OCI-LY3 (cell line): Measurements from ENCODE around the gene ALDH1A3.

Source experiments
- H2AFZ ChIP-seq: fragments of 200-600, 300-600 bp; shearing (Covaris generic); 2 replicates; pipeline ENCODE4 v1.6.0; 2014; ENCODE audit warnings: antibody characterized with exemption, low read depth, low read length
- H3K27ac ChIP-seq: fragments of 200-600, 300-600 bp; sonication (generic); 2 replicates; pipeline ENCODE4 v1.5.1; 2014; ENCODE audit warnings: mild to moderate bottlenecking, low read length, moderate library complexity, mixed read lengths
- H3K27me3 ChIP-seq: fragments of 200-600, 300-600 bp; sonication (generic); 2 replicates; pipeline ENCODE4 v1.6.1; 2014; ENCODE audit warnings: low read depth, low read length, mixed read lengths
- H3K36me3 ChIP-seq: fragments of 200-600, 300-600 bp; sonication (generic); replicated peaks from 2 replicates; pipeline ENCODE3; 2014; ENCODE audit warnings: low read depth, low read length, mixed read lengths
- H3K4me1 ChIP-seq: fragments of 300-600, 200-600 bp; sonication (generic); 2 replicates; pipeline ENCODE4 v1.6.1; 2014; ENCODE audit warnings: low read length, mixed read lengths
- H3K4me2 ChIP-seq: fragments of 200-600, 300-600 bp; sonication (generic); 2 replicates; pipeline ENCODE4 v1.6.1; 2014; ENCODE audit warnings: low read length, mixed read lengths
- H3K4me3 ChIP-seq: fragments of 300-600, 200-600 bp; sonication (generic); 2 replicates; pipeline ENCODE4 v1.5.1; 2014; ENCODE audit warnings: antibody characterized with exemption, mild to moderate bottlenecking, low read length, moderate library complexity
- H3K79me2 ChIP-seq: fragments of 300-600, 200-600 bp; shearing (Covaris generic); 2 replicates; pipeline ENCODE4 v1.6.1; 2014; ENCODE audit warnings: mild to moderate bottlenecking, low read length, mixed read lengths
- H3K9ac ChIP-seq: fragments of 300-600, 200-600 bp; shearing (Covaris generic); 2 replicates; pipeline ENCODE4 v1.6.0; 2014; ENCODE audit warnings: mild to moderate bottlenecking, low read length, moderate library complexity
- H3K9me3 ChIP-seq: fragments of 200-600, 300-600 bp; shearing (Covaris generic); 2 replicates; pipeline ENCODE4 v1.6.1; 2014; ENCODE audit warnings: low read length, mixed read lengths; ENCODE audit not compliant: insufficient read depth
- H4K20me1 ChIP-seq: fragments of 200-600, 300-600 bp; sonication (generic); 2 replicates; pipeline ENCODE4 v1.6.1; 2016; ENCODE audit warnings: low read length, mixed read lengths; ENCODE audit not compliant: insufficient read depth
- CTCF ChIP-seq: fragments of 200-600, 300-600 bp; sonication (generic); IDR thresholded peaks from 2 replicates; pipeline ENCODE4 v1.5.1; 2014; ENCODE audit warnings: antibody characterized with exemption, low read length, low read depth
- EZH2phosphoT487 ChIP-seq: fragments of 200-600 bp; shearing (Covaris generic); IDR thresholded peaks from 2 replicates; pipeline ENCODE4 v1.6.1; 2018; ENCODE audit warnings: antibody characterized with exemption, mixed run types, low read depth

The ALDH1A3 gene

GRCh38 chr15:100841426-100841825, 38.2 kb upstream of the ALDH1A3 start:
- Histone ChIP-seq H3K4me2 (no peak overlapping the region), H3K36me3 (no peaks in the 10 kb centered on the region), H3K4me1 (no peaks in the 10 kb centered on the region), H3K4me3 (no peak overlapping the region), H3K9me3 (no peaks in the 10 kb centered on the region), H2AFZ (no peak overlapping the region), H3K27ac (no peak overlapping the region), H4K20me1 (no peaks in the 10 kb centered on the region), H3K79me2 (no peaks in the 10 kb centered on the region), H3K27me3 (0 out of 2 replicates have a peak, but pooled peaks cover under 1% of the 10 kb centered on the region), H3K9ac (no peak overlapping the region)
- no peak for TF ChIP-seq CTCF
- no peak for TF ChIP-seq EZH2phosphoT487

GRCh38 chr15:100842756-100843730, 36.6 kb upstream of the ALDH1A3 start:
- no peaks in the 10 kb centered on the region for H3K36me3 ChIP-seq
- no peak overlapping the region for H3K4me3 ChIP-seq
- no peaks in the 10 kb centered on the region for H4K20me1 ChIP-seq
- no peaks in the 10 kb centered on the region for H3K79me2 ChIP-seq
- TF ChIP-seq EZH2phosphoT487 (no peak), CTCF (no peak)
- H3K4me2 ChIP-seq: no peak overlapping the region
- H3K27me3 ChIP-seq: peaks cover 9% of the 10 kb centered on the region
- no peak overlapping the region for H3K27ac ChIP-seq
- H2AFZ ChIP-seq: no peak overlapping the region
- H3K4me1 ChIP-seq: no peaks in the 10 kb centered on the region
- H3K9ac ChIP-seq: no peak overlapping the region
- H3K9me3 ChIP-seq: no peaks in the 10 kb centered on the region

GRCh38 chr15:100844167-100844566, 35.5 kb upstream of the ALDH1A3 start:
- TF ChIP-seq EZH2phosphoT487 (no peak), CTCF (no peak)
- no peak overlapping the region for H2AFZ ChIP-seq
- no peaks in the 10 kb centered on the region for H4K20me1 ChIP-seq
- no peaks in the 10 kb centered on the region for H3K79me2 ChIP-seq
- H3K9me3 ChIP-seq: no peaks in the 10 kb centered on the region
- H3K27ac ChIP-seq: no peak overlapping the region
- no peaks in the 10 kb centered on the region for H3K4me1 ChIP-seq
- H3K4me3 ChIP-seq: no peak overlapping the region
- no peak overlapping the region for H3K4me2 ChIP-seq
- peaks cover 9% of the 10 kb centered on the region for H3K27me3 ChIP-seq
- H3K9ac ChIP-seq: no peak overlapping the region
- H3K36me3 ChIP-seq: no peaks in the 10 kb centered on the region

- no peaks in the 10 kb centered on the region for H3K9me3 ChIP-seq
- no peak overlapping the region for H3K4me2 ChIP-seq
- H2AFZ ChIP-seq: no peak overlapping the region
- no peak for TF ChIP-seq CTCF
- no peak for TF ChIP-seq EZH2phosphoT487
- H3K36me3 ChIP-seq: no peaks in the 10 kb centered on the region
- H3K27me3 ChIP-seq: peaks cover 9% of the 10 kb centered on the region
- no peak overlapping the region for H3K4me3 ChIP-seq
- H3K79me2 ChIP-seq: no peaks in the 10 kb centered on the region
- no peaks in the 10 kb centered on the region for H3K4me1 ChIP-seq
- H3K9ac ChIP-seq: no peak overlapping the region
- no peak overlapping the region for H3K27ac ChIP-seq
- no peaks in the 10 kb centered on the region for H4K20me1 ChIP-seq
These were observed 34.9 kb upstream of the ALDH1A3 start for GRCh38 chr15:100844778-100845177.
